Fibroblast of lung (primary cell): ENCODE data around the gene RABEPK. TPM values are rescaled to one million over a fixed set of nuclear protein-coding genes. Genes with fewer than 3 reads are reported as not detected.

ENCODE experiments used
- DNase-seq, 2 donors: peaks; one replicate each; pipeline versions ENCODE4 v3.0.0 to v3.0.0-alpha.2; 2010; ENCODE audit warnings: low read depth in 2 of 2
- H2AFZ ChIP-seq: 2 replicates; pipeline ENCODE4 v1.5.1; 2012; ENCODE audit warnings: low read length, control low read depth, inconsistent platforms
- H3K27ac ChIP-seq: 2 replicates; pipeline ENCODE4 v1.5.1; 2011; ENCODE audit warnings: low read length, control low read depth; ENCODE audit not compliant: insufficient read depth
- H3K27me3 ChIP-seq: 2 replicates; pipeline ENCODE4 v1.5.1; 2011; ENCODE audit warnings: mild to moderate bottlenecking, low read length; ENCODE audit not compliant: control insufficient read depth, insufficient read depth
- H3K36me3 ChIP-seq: 2 replicates; pipeline ENCODE4 v1.5.1; 2011; ENCODE audit warnings: low read length; ENCODE audit not compliant: control insufficient read depth, insufficient read depth
- H3K4me1 ChIP-seq: 2 replicates; pipeline ENCODE4 v1.5.1; 2011; ENCODE audit warnings: low read length; ENCODE audit not compliant: control insufficient read depth, insufficient read depth; ENCODE audit errors: extremely low read depth
- H3K4me2 ChIP-seq: 2 replicates; pipeline ENCODE4 v1.5.1; 2011; ENCODE audit warnings: low read length, control low read depth; ENCODE audit not compliant: insufficient read depth; ENCODE audit errors: extremely low read depth
- H3K4me3 ChIP-seq, 4 experiments: fragments of 200-600 bp in 1 of 4; sonication (generic) in 1 of 4; replicated peaks in 1 of 4; 2 replicates each; pipeline ENCODE4 v1.5.1; 2011 to 2016; ENCODE audit warnings: low read length in 4 of 4, low read depth in 3 of 4, mild to moderate bottlenecking in 3 of 4, control low read depth in 2 of 4, inconsistent platforms in 1 of 4, mixed read lengths in 1 of 4; ENCODE audit not compliant: insufficient read depth in 1 of 4; ENCODE audit errors: control extremely low read depth in 1 of 4
- H3K79me2 ChIP-seq: 2 replicates; pipeline ENCODE4 v1.5.1; 2012; ENCODE audit warnings: mild to moderate bottlenecking, low read length, inconsistent platforms; ENCODE audit not compliant: control insufficient read depth, insufficient read depth
- H3K9ac ChIP-seq: 2 replicates; pipeline ENCODE4 v1.5.1; 2011; ENCODE audit warnings: mild to moderate bottlenecking, low read length, control low read depth; ENCODE audit not compliant: insufficient read depth
- H3K9me3 ChIP-seq: 2 replicates; pipeline ENCODE4 v1.5.1; 2012; ENCODE audit warnings: low read depth, low read length; ENCODE audit not compliant: control insufficient read depth, insufficient read depth
- H4K20me1 ChIP-seq: 2 replicates; pipeline ENCODE4 v1.5.1; 2011; ENCODE audit warnings: low read length; ENCODE audit not compliant: control insufficient read depth, insufficient read depth; ENCODE audit errors: extremely low read depth
- CTCF ChIP-seq, 2 donors: IDR thresholded peaks in 1 of 2; conservative IDR thresholded peaks in 1 of 2; 1 replicate in 1 of 2; 2 replicates in 1 of 2; pipeline ENCODE4 v1.5.1; 2011 to 2012; ENCODE audit warnings: low read length in 2 of 2, control low read depth in 1 of 2, inconsistent platforms in 1 of 2, low read depth in 1 of 2, mild to moderate bottlenecking in 1 of 2
- EZH2 ChIP-seq: IDR thresholded peaks from 2 replicates; pipeline ENCODE4 v1.5.1; 2012; ENCODE audit warnings: low read length, control low read depth, mild to moderate bottlenecking; ENCODE audit errors: missing control alignments
- polyA plus RNA-seq, 2 donors: library from polyadenylated mRNA; depleted of rRNA in 1 of 2; stranded (reverse) in 1 of 2; unstranded in 1 of 2; fragments of >200 nt; gene quantifications; 2 replicates each; pipeline ENCODE4 v1.2.1, GENCODE V29; 2011 to 2012; ENCODE audit warnings: missing spikeins in 1 of 2
- total RNA-seq: library from RNA; depleted of rRNA; stranded (reverse); fragments of >200 nt; gene quantifications from 2 replicates; pipeline ENCODE4 v1.2.1, GENCODE V29; 2014

Gene RABEPK
- total and polyA plus RNA-seq, 2 donors (not counting 1 experiment from before 2014, with no cell fraction given), result 29.8 to 37.3 TPM

DNA sequence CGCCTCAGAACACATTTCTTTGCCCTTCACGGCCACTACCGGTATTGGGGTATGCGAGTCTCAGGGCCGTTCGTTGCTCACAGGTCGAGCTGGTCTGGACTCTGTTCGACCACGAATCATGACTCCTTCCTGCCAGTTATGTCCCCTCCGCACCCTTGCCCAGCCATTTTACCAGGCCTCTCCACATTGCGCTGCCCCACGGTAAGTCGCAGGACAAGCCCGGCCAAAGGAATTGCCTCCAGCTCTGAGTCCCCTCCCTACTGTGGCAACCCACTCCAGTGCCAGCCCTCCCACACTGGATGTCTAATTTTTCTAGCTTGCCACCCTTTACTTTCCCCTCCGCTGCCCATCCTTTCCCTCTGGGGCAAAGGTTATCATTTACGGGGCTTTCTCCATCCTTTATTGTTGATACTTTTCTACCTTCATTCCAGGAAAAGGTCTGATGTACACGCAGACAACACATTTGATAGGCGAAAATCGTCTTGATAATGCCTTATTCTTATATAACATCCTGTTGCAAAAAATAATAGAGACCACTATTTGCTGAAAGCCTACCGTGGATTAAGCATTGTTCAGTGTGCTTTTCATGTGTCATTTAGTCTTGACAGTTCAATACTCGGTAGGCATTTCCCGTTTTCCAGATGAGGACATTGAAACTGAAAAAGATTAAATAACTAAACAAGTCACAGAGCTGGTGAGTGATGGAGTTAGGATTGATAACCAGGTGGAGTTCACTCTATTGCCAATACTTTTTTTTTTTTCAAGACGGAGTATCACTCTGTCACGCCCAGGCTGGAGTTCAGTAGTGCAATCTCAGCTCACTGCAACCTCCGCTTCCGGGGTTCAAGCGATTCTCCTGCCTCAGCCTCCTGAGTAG lies 41.8 kb downstream of the RABEPK start:
- Histone ChIP-seq H3K27ac (peak overlapping the region; percentile 96), H4K20me1 (peaks cover 14% of the 10 kb centered on the region), H3K4me1 (peaks cover 4% of the 10 kb centered on the region), H3K36me3 (peaks cover 22% of the 10 kb centered on the region), H3K79me2 (peaks cover 40% of the 10 kb centered on the region), H2AFZ (peak overlapping the region; percentile 15), H3K4me2 (peak overlapping the region; percentile 89), H3K9me3 (no peaks in the 10 kb centered on the region), H3K4me3 (peak overlapping the region; percentile 41 to 84 (median 68)), H3K27me3 (no peaks in the 10 kb centered on the region), H3K9ac (peak overlapping the region; percentile 78)
- no peak for DNase-seq
- TF ChIP-seq EZH2 (no peak), CTCF (conservative IDR thresholded peaks at IDR 0.05 in 1 of 2, IDR thresholded peaks at IDR 0.05 in 1 of 2; ENCODE audit: low read depth in 1 of 2, low read length in 2 of 2) (no peak)

GRCh38 chr9:125243792-125244260 lies 43.5 kb downstream of the RABEPK start:
- no peaks in the 10 kb centered on the region for H3K27me3 ChIP-seq
- peak overlapping the region; percentile 42 for H3K27ac ChIP-seq
- no peak overlapping the region for H3K9ac ChIP-seq

More at GRCh38 chr9:125243792-125244260, 43.5 kb downstream of the RABEPK start:
- no peak for DNase-seq
- peaks cover 9% of the 10 kb centered on the region for H4K20me1 ChIP-seq
- H3K79me2 ChIP-seq, result peaks cover 23% of the 10 kb centered on the region
- H3K4me1 ChIP-seq, result peaks cover 4% of the 10 kb centered on the region
- H3K36me3 ChIP-seq, result peaks cover 11% of the 10 kb centered on the region
- no peaks in the 10 kb centered on the region for H3K9me3 ChIP-seq
- no peak overlapping the region for H3K4me2 ChIP-seq
- no peak overlapping the region for H2AFZ ChIP-seq
- H3K4me3 ChIP-seq, result no peak overlapping the region
- no peak for TF ChIP-seq CTCF (conservative IDR thresholded peaks at IDR 0.05 in 1 of 2, IDR thresholded peaks at IDR 0.05 in 1 of 2; ENCODE audit: low read depth in 1 of 2, low read length in 2 of 2)
- no peak for TF ChIP-seq EZH2
